Lower leg skin (tissue), 3 donors: ENCODE data around the gene GAGE12C.
"Not testable (repeated sequence)": the region's sequence is repeated elsewhere in the genome, so short reads cannot be mapped to it uniquely, and the experiment has no call there.

ENCODE experiments used
- POLR2A ChIP-seq, 2 donors: fragments of 450-650 bp; IDR thresholded peaks; one replicate each; pipeline ENCODE4 v1.6.1; 2016 to 2017; ENCODE audit warnings: antibody characterized with exemption in 2 of 2, mild to moderate bottlenecking in 1 of 2, moderate library complexity in 1 of 2
- TF ChIP-seq, protein P1 (sequence below), 3 donors: fragments of 450-650 bp; IDR thresholded peaks; one replicate each; pipeline ENCODE4 v1.5.1; 2016; ENCODE audit warnings: antibody characterized with exemption in 3 of 3, mild to moderate bottlenecking in 3 of 3, moderate library complexity in 2 of 3

DNA sequence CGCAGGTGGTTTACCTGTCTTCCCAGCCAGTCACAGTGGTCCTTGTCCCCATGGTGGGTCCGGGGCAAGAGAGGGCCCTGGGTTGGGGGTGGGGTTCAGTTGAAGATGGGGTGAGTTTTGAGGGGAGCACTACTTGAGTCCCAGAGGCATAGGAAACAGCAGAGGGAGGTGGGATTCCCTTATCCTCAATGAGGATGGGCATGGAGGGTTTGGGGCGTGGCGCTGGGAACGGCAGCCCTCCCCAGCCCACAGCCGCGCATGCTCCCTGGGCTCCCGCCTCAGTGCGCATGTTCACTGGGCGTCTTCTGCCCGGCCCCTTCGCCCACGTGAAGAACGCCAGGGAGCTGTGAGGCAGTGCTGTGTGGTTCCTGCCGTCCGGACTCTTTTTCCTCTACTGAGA is 19.0 kb downstream of the GAGE12C start, which contains the start of gene GAGE12E:
- TF ChIP-seq, protein P1, sequence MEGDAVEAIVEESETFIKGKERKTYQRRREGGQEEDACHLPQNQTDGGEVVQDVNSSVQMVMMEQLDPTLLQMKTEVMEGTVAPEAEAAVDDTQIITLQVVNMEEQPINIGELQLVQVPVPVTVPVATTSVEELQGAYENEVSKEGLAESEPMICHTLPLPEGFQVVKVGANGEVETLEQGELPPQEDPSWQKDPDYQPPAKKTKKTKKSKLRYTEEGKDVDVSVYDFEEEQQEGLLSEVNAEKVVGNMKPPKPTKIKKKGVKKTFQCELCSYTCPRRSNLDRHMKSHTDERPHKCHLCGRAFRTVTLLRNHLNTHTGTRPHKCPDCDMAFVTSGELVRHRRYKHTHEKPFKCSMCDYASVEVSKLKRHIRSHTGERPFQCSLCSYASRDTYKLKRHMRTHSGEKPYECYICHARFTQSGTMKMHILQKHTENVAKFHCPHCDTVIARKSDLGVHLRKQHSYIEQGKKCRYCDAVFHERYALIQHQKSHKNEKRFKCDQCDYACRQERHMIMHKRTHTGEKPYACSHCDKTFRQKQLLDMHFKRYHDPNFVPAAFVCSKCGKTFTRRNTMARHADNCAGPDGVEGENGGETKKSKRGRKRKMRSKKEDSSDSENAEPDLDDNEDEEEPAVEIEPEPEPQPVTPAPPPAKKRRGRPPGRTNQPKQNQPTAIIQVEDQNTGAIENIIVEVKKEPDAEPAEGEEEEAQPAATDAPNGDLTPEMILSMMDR (IDR thresholded peaks at IDR 0.05): not testable (repeated sequence)
- not testable (repeated sequence) for TF ChIP-seq POLR2A (IDR thresholded peaks at IDR 0.05)
